ENCODE data around the gene NDUFB3.
"Not testable (repeated sequence)": the region's sequence is repeated elsewhere in the genome, so short reads cannot be mapped to it uniquely, and the experiment has no call there.

The NDUFB3 gene

DNA sequence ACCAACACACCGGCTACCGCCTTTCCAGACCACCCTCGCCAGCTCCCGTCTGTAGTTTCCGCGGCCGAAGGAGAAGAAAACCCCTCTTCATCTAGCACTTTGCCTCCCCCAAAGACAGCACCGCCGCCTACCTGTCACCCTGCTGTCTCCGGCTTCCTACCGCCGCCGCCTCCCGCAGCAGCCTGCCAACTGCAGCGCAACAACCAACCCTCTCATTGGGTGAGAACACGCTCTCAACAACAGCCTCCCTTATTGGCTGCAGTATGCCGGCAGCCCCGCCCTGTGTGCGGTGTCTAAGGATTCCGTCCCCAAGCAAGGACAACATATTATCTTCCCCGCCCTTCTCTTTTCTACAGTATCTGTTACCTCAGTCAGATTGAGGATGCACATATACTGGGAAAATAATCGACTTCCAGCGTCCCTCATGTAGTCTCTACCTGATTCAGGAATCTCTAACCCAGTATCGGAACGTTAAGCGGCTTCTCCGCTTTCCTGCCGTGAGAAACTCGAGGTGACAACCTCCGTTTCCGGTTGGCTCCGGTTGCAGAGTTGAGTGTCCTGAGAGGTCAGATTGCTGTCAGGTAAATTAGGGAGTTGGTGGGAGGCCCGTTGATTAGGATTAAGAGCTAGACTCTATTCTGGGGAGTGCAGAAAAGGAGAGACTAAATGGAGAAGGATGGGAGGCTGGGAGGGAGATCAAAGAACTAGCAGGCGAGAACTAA, at the start of gene NDUFB3, which contains the start of gene HYCC2:
Gene NDUFB3 (plus strand): TSS at position 523 of the 722 bp plus-strand sequence. CDS start 6,882 bp downstream, outside the sequence.
Gene HYCC2 (minus strand): TSS at position 193 of the 722 bp plus-strand sequence. CDS start 47,662 bp downstream, outside the sequence.
- DNase-seq = peak; percentile 90

DNA sequence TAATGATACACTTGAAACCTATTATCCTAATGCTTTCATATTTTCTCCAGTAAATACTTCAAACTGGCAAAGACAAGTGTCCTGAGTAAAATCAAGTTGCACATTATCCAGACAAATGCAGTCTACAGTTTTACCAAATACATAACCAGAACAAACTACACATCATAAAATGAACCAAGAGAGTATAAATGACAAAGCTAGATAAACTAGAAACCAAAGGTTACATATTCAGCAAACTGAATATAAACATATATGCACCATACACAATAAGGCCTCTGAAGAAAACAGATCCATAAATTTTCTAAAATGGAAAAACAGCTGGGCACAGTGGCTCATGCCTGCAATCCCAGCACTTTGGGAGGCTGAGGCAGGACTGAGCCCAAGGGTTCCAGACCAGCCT, 47.3 kb upstream of the NDUFB3 start:
- DNase-seq = no peak

DNA sequence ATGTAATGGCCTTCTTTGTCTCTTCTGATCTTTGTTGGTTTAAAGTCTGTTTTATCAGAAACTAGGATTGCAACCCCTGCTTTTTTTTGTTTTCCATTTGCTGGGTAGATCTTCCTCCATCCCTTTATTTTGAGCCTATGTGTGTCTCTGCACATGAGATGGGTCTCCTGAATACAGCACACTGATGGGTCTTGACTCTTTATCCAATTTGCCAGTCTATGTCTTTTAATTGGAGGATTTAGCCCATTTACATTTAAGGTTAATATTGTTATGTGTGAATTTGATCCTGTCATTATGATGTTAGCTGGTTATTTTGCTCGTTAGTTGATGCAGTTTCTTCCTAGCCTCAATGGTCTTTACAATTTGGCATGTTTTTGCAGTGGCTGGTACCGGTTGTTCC, 37.4 kb upstream of the NDUFB3 start:
- DNase-seq = not testable (repeated sequence)

DNA sequence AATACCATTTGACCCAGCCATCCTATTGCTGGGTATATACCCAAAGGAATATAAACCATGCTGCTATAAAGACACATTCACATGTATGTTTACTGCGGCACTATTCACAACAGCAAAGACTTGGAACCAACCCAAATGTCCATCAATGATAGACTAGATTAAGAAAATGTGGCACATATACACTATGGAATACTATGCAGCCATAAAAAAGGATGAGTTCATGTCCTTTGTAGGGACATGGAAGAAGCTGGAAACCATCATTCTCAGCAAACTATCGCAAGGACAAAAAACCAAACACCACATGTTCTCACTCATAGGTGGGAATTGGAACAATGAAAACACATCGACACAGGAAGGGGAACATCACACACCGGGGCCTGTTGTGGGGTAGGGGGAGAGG, 33.4 kb upstream of the NDUFB3 start:
- not testable (repeated sequence) for DNase-seq

DNA sequence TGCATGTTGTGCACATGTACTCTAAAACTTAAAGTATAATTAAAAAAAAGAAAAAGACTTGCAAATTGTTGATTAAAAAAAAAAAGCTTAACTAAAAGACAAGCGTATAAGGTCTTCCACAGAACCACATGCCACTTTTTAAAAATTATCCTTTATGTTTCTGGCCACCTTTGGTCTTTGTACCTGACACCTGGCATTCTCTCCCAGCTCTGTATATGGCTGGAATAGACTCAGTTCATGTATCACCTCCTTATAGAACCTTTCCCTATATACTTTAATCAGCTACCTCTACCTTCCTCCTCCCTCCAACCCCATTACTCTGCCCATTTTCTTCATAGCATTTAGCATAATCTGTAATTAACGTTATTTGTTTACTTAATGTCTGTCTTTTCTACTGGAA, 32.9 kb upstream of the NDUFB3 start:
- DNase-seq = no peak

DNA sequence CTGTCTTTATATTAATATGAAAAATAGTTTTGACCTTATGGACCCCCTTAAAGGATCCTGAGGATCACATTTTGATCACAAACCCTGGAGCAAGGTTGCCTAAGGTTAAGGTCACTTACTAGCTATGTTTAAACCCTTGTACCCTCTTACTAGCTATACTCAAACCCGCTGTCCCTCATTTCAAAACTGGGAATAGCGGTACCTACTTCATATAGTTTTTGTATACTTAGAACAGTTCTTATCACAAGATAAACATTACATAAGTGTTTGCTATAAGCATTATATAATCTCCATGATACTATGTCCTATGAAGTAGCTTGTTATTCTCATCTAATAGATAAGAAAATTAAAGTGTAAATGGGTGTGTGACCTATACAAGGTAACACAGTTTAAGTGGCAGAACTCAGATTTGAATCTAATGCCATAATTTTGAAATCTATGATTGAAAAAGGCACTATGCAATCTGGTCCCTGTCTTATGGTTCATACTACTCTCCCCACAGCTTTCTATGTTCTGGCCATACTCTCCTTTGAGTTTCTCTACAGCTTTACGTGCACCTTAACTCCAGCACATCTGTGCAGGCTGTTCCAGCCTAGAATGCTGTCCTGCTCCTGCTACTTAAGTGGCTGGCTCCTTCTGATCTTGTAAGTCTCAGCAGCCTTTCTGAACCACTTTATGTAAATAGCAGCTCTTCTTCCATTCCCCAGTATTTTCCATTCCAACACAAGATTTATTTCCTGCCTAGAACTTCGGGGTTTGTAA, 30.8 kb upstream of the NDUFB3 start:
- no peak for DNase-seq

DNA sequence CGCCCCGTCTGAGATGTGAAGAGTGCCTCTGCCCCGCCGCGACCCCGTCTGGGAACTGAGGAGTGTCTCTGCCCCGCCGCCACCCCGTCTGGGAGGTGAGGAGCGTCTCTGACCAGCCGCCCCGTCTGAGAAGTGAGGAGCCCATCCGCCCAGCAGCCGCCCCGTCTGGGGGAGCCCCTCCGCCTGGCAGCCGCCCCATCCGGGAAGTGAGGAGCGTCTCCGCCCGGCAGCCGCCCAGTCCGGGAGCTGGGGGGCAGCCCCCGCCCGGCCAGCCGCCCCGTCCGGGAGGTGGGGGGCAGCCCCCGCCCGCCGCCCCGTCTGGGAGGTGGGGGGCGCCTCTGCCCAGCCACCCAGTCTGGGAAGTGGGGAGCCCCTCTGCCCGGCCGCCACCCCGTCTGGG, 29.4 kb upstream of the NDUFB3 start:
- DNase-seq = not testable (repeated sequence)

DNA sequence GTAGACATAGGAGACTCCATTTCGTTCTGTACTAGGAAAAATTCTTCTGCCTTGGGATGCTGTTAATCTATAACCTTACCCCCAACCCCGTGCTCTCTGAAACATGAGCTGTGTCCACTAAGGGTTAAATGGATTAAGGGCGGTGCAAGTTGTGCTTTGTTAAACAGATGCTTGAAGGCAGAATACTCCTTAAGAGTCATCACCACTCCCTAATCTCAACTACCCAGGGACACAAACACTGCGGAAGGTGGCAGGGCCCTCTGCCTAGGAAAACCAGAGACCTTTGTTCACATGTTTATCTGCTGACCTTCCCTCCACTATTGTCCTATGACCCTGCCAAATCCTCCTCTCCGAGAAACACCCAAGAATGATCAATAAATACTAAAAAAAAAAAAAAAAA, 28.8 kb upstream of the NDUFB3 start:
- DNase-seq = not testable (repeated sequence)

DNA sequence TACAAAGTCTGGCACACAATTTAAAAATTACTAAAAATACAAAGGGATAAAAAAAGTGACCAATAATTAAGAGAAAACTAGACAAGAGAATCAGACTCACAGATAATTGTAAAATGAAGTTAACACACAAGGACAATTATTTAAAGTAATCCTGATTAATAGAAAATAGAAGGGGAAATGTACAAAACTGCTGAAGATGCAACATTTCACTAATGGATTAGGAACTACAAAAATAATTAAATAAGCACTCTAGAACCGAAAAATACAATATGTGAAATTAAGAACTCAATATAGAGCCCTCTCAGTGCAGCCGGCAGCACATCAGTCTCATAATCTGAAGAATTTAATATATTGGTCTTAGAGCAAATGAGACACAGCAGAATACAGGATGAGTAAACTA, 24.9 kb upstream of the NDUFB3 start:
- no peak for DNase-seq

DNA sequence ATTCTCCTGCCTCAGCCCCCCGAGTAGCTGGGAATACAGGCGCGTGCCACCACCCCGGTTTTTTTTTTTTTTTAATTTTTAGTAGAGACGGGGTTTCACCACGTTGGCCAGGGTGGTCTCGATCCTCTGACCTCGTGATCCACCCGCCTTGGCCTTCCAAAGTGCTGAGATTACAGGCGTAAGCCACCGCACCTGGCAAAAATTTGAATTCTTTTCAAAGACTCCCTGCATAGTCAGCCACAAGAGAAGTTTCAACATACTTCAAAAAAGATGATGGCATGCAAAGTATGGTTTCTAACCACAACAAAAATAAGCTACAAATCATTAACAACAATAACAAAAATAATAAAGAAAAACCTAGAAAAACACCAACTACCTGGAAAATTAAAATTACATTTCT, 22.3 kb upstream of the NDUFB3 start:
- no peak for DNase-seq

DNA sequence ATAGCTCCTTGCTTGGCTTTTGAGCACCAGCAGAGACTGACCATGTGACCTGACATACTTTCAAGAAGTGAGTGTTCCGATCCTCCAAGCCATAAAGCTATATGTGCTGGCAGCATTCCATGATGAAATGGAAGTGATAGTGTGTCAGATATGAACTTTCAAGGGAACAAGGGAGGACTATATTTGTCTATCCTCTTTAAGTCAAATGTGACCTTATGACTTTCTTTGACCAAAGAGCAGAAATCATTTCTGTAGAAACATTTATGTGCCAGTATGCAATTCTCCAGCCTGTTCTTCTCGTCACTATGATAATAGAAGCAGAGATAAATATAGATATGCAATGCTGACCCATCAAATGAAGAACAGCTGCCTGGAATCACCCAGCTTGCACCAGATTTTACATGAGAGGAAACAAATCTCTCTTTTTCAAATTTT, 14.7 kb upstream of the NDUFB3 start:
- no peak for DNase-seq

DNA sequence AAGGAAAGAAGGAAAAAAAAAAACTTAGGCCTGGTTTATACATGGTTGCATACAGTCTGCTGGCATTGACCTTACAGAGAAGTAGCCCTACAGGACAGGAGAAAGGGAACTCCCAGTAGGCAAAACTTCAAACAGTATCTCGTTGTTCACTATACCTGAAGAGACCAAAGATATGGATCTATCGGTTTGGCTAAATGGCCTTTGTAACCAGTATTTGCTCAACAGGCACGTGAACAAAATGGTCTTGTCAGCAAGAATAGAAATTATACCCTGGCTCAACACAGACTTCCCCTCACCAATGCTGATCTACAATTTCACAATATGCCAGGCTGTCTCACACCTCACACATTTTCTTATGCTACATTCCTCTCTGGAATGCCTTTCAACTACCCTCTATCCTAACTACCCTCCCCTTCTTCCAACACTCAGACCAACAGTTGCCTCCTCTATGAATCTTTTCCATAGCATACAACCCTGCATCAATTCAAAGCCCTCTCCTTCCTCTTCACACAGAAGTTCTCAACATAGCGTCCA, 14.0 kb upstream of the NDUFB3 start:
- DNase-seq = no peak

DNA sequence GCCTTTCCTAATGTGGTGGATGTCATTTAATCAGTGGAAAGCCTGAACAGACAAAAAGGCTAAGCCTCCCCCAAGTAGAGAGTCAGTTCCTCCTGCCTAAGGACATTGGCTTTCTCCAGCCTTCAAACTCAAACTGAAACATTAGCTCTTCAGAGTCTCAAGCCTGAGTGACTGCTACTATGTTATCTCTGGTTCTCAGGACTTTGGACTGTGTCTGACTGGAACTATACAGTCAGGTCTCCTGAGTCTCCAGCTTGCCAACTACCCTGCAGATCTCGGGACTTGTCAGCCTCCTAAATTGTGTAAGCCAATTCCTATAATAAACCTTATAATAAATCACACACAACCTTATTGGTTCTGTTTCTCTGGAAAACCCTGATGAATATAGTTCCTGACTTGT, 12.9 kb upstream of the NDUFB3 start:
- DNase-seq = no peak

DNA sequence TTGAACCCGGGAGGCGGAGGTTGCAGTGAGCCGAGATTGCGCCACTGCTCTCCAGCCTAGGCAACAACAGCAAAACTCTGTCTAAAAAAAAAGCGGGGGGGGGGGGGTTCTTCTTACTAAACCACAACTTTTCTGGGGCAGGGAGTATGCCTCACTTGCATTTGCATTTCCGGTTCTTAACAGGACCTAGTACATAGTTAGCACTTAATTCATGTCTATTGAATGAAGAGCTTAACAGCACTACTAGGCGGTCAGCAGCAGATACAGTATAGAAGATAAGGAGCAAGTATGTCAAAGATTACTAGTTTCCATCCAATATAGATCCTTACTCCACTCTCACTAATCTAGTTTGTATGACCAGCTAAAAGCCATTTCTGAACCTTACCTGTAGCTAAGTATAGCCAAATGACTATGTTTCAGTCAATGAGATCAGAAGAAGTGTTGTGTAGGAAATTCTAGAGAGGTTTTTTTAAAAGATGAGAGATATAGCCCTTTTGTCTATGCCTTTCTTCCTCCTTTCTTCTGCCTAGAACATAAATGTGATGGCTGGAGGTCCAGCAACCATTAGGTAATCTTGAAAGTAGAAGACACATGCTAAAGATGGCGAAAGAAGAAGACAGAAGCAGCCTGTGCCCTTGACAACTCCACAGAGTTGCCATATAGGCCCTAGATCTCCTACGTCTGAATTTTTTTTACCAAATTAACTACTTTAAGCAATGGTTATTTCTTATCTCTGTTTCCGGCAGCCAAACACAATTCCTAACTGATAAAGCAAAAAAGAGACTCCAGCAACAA, 11.6 kb upstream of the NDUFB3 start:
- no peak for DNase-seq

DNA sequence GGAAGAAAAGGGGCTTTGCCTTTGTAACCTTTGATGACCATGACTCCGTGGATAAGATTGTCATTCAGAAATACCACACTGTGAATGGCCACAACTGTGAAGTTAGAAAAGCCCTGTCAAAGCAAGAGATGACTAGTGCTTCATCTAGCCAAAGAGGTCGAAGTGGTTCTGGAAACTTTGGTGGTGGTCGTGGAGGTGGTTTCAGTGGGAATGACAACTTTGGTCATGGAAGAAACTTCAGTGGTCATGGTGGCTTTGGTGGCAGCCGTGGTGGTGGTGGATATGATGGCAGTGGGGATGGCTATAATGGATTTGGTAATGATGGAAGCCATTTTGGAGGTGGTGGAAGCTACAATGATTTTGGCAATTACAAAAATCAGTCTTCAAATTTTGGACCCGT, 8.3 kb upstream of the NDUFB3 start:
- not testable (repeated sequence) for DNase-seq

DNA sequence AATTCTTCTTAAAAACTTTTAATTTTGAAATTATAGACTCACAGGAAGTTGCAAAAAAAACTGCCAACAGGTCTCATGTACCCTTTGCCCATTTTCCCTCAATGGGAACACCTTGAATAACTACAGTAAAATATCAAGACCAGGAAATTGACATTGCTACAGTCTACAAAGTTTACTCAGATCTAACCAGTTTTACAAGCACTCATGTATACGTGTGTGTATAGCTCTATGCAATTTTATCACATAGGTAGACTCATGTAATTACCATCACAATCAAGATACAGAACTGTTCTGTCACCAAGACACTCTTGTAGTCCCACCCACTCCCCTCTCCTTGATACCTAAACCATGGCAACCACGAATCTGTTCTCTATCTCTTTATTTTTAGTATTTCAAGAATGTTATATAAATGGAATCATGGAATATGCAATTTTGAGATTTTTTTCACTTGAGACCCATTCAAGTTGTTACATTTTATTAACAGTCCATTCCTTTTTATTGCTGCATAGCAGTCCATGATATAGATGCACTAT, 6.9 kb upstream of the NDUFB3 start:
- DNase-seq = no peak

DNA sequence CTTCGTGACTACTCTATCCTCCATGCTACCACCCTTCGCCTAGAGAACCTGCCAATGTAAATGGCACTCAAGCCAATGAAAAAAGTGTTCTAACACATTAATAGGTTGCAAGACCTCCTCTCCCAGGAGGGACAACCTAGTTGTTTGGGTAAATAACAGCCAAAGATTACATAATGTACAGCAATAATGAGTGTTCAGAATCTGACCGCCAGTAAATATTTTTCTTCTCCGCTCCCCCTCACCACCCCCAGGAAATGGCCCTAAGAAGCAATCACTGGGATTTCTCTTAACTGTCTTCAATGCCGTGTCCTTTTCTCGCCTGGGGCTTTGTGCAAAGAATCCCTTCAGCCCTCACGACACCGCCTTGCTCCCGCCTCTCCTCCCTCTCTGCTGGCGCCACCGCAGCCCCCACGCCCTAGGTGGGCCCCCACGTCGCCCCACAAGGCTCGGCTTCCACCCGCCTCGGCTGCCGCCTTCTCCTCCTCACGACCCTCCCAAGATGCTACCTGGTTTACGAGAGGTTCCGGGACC, 788 bp upstream of the NDUFB3 start:
- DNase-seq = no peak

DNA sequence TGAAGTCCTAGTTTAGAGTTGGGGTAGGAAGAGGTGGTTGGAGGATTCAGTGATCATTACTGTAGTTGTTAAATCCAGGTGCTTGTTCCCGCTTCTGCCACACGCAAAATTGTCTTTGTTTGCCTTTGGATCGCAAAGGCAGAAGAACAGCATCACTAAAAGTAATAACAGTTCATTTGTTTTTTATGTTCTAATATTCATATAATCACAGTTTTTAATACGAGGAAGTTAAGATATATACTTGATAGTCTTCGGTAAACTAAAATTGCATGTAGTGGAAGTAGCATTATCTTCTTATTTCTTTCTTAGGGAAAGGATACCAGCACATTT, 365 bp downstream of the NDUFB3 start:
- DNase-seq = no peak

DNA sequence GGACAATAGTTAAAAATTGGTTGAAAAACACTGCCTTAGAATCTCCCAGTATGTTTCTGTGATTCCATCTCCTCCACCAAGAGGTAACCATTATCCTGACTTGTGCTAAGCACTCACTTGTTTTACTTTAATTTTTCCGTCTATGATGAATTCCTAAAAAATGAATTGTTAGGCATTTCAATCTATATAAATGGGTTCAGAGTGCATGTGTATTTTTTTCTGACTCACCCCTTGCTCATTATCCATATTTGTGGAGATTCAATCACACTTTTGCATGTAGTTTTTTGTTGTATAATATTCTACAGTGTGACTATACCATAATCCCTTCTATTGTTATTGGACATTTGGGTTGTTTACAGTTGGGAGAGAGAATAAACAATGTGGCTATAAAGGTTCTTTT, 1.3 kb downstream of the NDUFB3 start:
- DNase-seq = no peak

DNA sequence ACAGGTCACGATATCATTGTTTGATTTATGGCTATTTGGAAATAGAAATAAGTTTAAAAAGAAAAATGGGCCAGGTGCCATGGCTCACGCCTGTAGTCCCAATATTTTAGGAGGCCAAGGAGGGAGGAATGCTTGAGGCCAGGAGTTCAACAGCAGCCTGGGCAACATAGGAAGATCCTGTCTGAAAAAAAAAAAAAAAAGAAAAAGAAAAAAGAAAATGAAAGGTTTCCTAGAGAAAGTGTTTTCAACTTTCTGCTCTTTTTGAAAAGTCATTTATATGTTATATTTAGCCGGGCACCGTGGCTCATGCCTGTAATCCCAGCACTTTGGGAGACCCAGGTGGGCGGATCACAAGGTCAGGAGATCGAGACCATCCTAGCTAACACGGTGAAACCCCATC, 3.2 kb downstream of the NDUFB3 start:
- no peak for DNase-seq

DNA sequence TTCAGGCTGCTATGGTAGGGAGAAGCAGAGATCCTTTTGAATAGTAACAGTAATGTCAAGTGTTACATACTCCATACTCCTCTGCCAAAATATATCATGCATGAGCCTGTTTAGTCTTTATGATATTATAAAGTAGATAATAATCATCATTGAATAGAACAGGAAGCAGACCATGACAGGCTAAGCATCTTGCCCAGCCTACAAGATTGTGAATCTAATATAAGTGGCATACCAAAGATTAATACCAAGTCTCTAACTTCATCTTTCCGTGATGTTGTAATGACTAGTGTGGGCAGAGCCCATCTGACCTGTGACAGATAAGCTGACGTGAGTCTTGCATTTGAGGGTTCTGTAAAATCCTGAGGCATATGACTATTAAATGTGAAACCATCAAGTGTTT, 13.1 kb downstream of the NDUFB3 start:
- DNase-seq = no peak

DNA sequence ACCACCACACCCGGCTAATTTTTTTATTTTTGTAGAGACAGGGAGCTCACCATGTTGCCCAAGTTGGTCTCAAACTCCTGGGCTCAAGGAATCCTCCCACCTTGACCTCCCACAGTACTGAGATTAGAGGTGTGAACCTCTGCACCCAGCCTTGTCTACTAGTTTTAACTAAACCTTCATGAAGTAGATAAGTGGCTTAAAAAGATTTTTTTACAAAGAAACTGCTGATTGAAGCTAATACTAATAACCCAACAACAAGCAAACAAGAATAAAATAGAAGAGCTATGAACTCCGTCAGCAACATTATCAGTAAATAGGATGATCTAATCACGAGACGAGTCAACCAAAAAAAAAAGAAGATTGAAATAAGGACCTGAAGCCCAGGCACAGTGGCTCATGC, 18.8 kb downstream of the NDUFB3 start:
- DNase-seq = no peak

DNA sequence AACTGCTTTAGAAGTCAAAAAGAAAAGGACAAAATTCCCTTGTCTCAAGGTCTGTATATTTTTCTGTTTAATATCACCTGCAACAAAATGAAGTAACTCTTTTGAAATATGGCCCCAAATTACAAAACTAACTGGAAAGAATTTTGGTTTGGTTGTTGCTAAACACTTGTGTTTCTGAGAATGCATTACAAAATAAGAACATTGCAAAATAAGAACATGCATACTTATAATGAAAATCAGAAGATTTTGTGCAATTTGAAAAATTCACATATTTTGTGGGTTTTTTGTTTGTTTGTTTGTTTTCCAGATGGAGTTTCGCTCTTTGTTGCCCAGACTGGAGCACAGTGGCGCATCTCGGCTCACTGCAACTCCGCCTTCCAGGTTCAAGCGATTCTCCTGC, 21.8 kb downstream of the NDUFB3 start:
- DNase-seq = no peak

Data from activated naive CD4-positive, alpha-beta T cell treated with anti-CD3 and anti-CD28 coated beads, Interleukin-2, amount 50 U/mL, for 16 hours (primary cell).